Neural progenitor cell (in vitro differentiated cells): ENCODE data around the gene ZMIZ1.
"Not testable (repeated sequence)": the region's sequence is repeated elsewhere in the genome, so short reads cannot be mapped to it uniquely, and the experiment has no call there.

ENCODE experiments used
- EZH2 ChIP-seq: fragments of 200-600 bp; sonication (generic); IDR thresholded peaks from 2 replicates; pipeline ENCODE4 v1.6.1; 2017; ENCODE audit warnings: antibody characterized with exemption, mild to moderate bottlenecking, moderate library complexity
- EZH2phosphoT487 ChIP-seq: fragments of 200-600 bp; sonication (generic); IDR thresholded peaks from 2 replicates; pipeline ENCODE4 v1.6.1; 2017; ENCODE audit warnings: antibody characterized with exemption
- TF ChIP-seq, protein P1 (sequence below): fragments of 200-600 bp; sonication (generic); IDR thresholded peaks from 2 replicates; pipeline ENCODE4 v1.5.1; 2017; ENCODE audit warnings: antibody characterized with exemption, mild to moderate bottlenecking

DNA sequence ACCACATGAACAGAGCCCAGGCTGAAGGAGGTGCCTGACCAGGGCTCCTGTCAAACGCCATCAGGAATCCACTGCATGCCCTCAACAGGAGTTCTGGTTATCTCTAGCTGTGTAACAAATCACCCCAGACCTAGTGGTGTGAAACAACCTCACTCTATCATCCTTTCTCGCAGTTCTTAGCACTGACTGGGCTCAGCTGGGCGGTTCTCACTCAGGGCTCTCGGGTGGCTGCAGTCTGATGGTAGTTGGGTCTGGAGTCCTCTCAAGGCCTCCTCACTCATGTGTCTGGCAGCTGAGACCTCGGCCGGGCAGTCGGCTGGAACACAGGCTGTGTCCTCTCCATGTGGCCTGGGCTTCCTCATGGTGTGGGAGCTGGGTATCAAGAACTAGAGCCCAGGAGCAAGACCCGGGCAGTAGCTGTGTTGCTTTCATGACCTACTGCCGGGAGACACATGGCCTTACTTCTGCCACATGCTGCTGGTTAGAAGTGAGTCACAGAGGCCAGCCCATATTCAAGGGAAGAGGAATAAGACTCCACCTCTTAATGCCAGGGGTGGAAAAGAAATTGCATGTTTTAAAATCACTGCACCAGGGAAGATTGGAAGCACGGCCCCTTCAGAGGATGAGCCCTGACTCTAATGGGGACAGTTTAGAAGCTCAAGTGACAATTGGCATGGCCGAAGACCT is 269.2 kb downstream of the ZMIZ1 start:
- TF ChIP-seq, protein P1, sequence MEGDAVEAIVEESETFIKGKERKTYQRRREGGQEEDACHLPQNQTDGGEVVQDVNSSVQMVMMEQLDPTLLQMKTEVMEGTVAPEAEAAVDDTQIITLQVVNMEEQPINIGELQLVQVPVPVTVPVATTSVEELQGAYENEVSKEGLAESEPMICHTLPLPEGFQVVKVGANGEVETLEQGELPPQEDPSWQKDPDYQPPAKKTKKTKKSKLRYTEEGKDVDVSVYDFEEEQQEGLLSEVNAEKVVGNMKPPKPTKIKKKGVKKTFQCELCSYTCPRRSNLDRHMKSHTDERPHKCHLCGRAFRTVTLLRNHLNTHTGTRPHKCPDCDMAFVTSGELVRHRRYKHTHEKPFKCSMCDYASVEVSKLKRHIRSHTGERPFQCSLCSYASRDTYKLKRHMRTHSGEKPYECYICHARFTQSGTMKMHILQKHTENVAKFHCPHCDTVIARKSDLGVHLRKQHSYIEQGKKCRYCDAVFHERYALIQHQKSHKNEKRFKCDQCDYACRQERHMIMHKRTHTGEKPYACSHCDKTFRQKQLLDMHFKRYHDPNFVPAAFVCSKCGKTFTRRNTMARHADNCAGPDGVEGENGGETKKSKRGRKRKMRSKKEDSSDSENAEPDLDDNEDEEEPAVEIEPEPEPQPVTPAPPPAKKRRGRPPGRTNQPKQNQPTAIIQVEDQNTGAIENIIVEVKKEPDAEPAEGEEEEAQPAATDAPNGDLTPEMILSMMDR = not testable (repeated sequence)
- TF ChIP-seq EZH2, EZH2phosphoT487: not testable (repeated sequence)
